ENCODE data around the gene RAET1G.
"Not testable (repeated sequence)": the region's sequence is repeated elsewhere in the genome, so short reads cannot be mapped to it uniquely, and the experiment has no call there.

The RAET1G gene

GRCh38 chr6:149953390-149953789 lies 30.5 kb upstream of the RAET1G start:
- not testable (repeated sequence) for DNase-seq

GRCh38 chr6:149951626-149952025 lies 28.7 kb upstream of the RAET1G start:
- DNase-seq = no peak

GRCh38 chr6:149951096-149951495 lies 28.2 kb upstream of the RAET1G start:
- DNase-seq = no peak

GRCh38 chr6:149950423-149950822 lies 27.5 kb upstream of the RAET1G start:
- DNase-seq = no peak

- DNase-seq = no peak
Observed at GRCh38 chr6:149948616-149949015, 25.7 kb upstream of the RAET1G start.

- no peak for DNase-seq
Observed at GRCh38 chr6:149948011-149948410, 25.1 kb upstream of the RAET1G start.

DNA sequence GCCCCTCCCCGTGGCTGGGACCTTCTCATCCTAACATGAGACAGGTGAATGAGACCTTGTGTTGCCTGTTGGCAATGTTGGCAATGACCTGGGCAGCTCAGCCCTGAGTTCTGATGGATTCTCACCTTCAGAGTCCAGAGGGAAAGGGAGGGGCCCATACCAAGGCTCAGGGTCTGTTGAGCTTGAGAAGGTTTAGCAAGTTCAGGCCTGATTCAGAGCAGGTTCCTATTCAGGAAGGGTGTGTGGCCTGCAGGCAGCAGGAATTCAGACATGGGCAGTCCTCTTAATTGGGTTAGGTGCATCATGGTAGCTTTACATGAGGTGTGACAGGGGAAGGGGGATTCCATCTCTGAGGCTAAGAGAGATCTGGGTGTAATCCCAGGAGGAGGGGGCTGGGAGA lies 24.6 kb upstream of the RAET1G start:
- DNase-seq = not testable (repeated sequence)

GRCh38 chr6:149946631-149947030 lies 23.7 kb upstream of the RAET1G start:
- DNase-seq = not testable (repeated sequence)

DNA sequence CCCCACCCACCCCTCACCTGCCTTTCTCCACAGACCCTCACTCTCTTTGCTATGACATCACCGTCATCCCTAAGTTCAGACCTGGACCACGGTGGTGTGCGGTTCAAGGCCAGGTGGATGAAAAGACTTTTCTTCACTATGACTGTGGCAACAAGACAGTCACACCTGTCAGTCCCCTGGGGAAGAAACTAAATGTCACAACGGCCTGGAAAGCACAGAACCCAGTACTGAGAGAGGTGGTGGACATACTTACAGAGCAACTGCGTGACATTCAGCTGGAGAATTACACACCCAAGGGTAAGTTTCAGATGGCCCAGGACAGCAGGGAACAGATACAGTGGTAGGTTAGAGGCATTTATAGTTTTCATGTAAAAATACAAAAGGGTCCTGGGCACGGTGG lies 22.4 kb upstream of the RAET1G start:
- DNase-seq = not testable (repeated sequence)

DNA sequence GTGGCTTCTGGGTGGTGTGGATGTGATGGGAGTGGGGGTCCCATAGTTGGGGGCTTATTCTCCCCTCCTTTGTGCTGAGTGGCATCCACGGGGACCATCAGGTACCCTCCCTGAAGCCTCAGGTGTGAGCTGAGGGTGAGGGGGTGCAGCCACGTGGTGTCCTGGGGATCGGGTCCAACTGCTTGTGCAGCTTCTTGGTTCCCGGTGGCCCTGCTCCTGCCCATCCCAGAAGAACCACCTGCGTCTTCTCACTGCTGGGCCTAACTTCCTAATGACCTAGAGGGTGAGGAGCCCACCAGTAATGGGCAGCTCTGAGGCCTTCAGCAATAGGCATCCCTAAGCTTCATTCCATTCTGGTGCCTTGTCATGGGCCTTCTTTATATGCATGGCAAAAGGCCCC lies 20.4 kb upstream of the RAET1G start:
- DNase-seq = not testable (repeated sequence)

DNA sequence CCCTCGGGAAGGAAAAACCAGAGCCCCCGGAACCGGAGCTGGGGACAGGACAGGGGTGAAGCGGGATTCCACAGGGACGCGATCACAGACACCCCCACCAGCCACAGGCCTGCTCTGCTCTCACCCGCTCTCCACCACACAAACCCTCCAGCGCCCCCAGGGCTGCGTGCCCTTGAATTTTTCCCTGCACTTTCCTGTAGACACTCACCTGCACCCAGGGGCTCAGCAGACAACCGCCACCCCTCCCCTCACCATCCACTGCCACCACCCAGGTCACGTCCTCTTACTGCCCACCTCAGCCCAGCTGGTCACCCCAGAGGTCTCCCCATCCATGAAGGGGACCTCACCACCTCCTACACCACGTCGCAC lies 19.5 kb upstream of the RAET1G start:
- no peak for DNase-seq

DNA sequence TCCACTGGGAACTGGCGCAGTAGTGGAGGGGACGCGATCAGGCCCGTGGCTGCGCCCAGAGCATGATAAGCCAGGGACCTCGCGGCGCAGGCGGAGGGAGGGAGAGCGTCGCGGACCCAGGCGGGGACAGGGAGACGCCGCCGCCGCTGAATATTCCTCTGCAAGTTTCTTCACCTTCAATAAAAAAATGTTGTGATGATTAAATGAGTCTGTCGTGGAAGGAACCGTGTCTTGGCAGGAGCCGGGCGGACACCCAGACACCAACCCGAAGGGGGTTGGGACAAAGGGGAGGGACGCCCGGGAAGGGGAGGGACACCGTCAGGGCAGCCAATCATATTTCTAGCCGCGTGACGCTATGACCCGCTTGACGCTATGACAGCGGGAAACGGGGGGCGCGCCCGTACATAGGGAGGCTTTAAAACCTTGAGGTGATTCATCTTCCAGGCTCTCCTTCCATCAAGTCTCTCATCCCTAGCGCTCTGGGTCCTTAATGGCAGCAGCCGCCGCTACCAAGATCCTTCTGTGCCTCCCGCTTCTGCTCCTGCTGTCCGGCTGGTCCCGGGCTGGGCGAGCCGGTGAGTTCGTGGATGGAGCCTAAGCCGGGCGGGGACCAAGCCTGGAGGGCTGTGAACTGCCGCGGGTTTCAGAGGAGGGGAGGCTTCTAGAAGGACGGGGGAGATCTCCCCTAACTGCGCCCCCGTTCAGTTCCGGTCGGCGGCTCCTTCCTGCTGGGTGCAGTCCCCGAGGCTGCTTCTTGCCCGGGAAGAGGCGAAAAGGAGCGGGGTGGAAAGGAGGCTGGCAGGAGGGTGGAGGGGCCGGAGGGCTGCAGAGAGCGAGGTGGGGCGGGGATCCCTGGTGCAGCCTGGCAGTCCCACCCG lies 18.9 kb upstream of the RAET1G start, which contains the start of gene ULBP2:
ULBP2 (plus strand) TSS at position 432 of the 878 bp plus-strand sequence; CDS start at position 491, 59 bp downstream.
- peak; percentile 70 for DNase-seq

- DNase-seq = no peak
Observed at GRCh38 chr6:149940672-149940982, 17.7 kb upstream of the RAET1G start.

DNA sequence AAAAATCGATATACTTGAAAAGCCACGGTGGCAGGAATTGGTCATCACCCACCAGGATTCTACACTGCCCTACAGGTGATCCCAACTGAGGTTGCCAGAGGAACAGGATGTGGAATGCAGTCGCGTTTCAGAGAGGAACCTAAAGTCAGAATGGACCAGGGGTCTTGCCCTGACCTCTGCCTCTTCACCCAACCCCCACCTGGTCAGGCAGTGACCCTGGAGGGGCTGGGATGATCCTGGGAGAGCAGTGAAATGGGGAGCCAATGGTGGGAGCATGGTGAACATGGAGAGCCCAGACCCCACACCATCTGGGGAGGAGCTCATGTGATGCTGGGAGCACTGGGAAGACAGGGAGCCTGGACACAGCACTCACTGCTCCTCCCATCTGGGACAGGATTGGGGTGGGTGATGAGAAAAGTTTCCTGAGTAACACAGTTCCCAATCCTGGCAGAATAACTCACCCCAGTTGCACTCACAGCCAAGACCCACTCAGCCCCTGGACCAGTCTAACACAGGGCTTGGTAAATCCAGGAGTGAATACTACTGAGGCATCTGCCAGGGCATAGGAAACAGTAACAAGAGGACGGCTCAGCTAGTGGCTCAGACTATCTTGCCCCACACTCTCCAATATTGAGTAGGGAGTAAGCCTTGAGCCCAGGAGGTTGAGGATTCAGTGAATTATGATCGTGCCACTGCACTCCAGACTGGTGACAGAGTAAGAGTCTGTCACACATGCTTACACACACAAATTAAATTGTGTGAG lies 17.2 kb upstream of the RAET1G start:
- no peak for DNase-seq

- no peak for DNase-seq
Observed at GRCh38 chr6:149939356-149939648, 16.4 kb upstream of the RAET1G start.

GRCh38 chr6:149938571-149939355 lies 15.8 kb upstream of the RAET1G start:
- no peak for DNase-seq

DNA sequence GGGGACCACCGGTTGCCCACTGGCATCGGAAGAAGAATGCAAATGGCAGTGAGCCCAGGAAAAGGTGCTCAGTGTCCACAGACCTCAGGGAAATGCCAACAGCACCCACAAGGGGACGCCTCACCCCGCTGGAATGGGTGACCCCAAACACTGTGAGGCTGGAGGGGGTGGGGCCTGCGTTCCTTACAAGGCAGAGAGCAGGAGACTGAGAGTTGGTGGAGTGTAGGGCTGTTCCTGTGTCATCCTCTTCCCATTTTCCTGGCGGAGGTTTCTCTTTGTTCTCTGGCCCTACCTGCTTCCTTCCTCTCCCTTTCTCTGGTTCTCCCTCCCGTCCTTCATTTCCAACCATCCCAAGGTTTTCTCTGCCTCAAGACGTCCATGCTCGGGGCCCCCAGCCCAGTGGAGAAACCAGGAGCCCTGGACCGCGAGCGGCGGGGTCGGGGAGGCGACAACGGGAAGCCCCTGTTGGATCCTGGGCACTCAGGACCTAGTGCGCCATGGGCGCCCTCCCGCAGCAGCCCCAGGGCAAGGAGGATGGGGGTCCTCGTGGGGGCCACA lies 15.2 kb upstream of the RAET1G start:
- not testable (repeated sequence) for DNase-seq

- no peak for DNase-seq
Observed at GRCh38 chr6:149936743-149937142, 13.8 kb upstream of the RAET1G start.

DNA sequence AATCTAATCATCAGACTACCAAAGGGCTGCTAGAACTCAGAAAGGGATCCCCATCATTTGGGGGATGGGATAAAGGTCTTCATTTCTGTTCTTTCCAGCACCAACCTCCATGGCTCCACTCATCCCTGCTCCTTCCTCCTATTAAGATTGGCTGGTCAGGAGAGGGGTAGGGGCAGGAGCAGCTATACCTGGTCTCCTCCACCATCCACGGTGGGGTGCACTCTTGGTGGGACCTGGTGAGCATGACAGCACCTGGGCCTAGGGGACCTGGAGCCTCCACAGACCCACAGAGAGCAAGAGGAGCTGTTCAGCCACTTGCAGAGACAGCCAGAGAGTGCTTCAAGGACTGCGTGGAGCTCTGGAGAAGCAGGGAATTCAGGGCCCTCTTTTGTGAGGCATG lies 12.7 kb upstream of the RAET1G start:
- DNase-seq = no peak

- no peak for DNase-seq
Observed at GRCh38 chr6:149935246-149935645, 12.3 kb upstream of the RAET1G start.

GRCh38 chr6:149934249-149935156 lies 11.6 kb upstream of the RAET1G start:
- peak; percentile 49 for DNase-seq

- DNase-seq = no peak
Observed at GRCh38 chr6:149933461-149933860, 10.5 kb upstream of the RAET1G start.
